Hematopoietic multipotent progenitor cell (in vitro differentiated cells): ENCODE results near the gene CUTA. TPM values are rescaled to one million over a fixed set of nuclear protein-coding genes. Genes with fewer than 3 reads are reported as not detected.

Experiments
- DNase-seq, 3 donors: peaks; one replicate each; pipeline ENCODE4 v3.0.0-alpha.2; 2011 to 2015; ENCODE audit warnings: low read depth in 2 of 3, low spot score in 2 of 3
- total RNA-seq: library from RNA; depleted of rRNA; stranded (reverse); fragments of >200 nt; gene quantifications from one replicate; pipeline ENCODE4 v1.2.3, GENCODE V29; 2012

Gene CUTA
- total RNA-seq, 1 donor: 109 TPM

GRCh38 chr6:33439956-33440648, 22.2 kb upstream of the CUTA start:
- DNase-seq: no peak

GRCh38 chr6:33438978-33439594, 21.2 kb upstream of the CUTA start:
- DNase-seq: no peak

GRCh38 chr6:33437666-33438065, 19.8 kb upstream of the CUTA start:
- DNase-seq: no peak

- DNase-seq: no peak
These were observed 17.1 kb upstream of the CUTA start for GRCh38 chr6:33434961-33435360.

GRCh38 chr6:33433544-33434191, 15.8 kb upstream of the CUTA start:
- DNase-seq: no peak

GRCh38 chr6:33433001-33433543, 15.2 kb upstream of the CUTA start:
- no peak for DNase-seq

GRCh38 chr6:33432546-33432945, 14.6 kb upstream of the CUTA start:
- DNase-seq: no peak

- DNase-seq: peak in 2 of 3 donors; percentile 59 to 74
These were observed 14.1 kb upstream of the CUTA start for GRCh38 chr6:33431880-33432541.

- DNase-seq: peak; percentile 46 to 86 (median 76)
These were observed 13.3 kb upstream of the CUTA start for GRCh38 chr6:33430991-33431879.

GRCh38 chr6:33430334-33430733, 12.4 kb upstream of the CUTA start:
- peak in 2 of 3 donors; percentile 20 to 26 for DNase-seq

- DNase-seq: no peak
These were observed 11.8 kb upstream of the CUTA start for GRCh38 chr6:33429750-33430052.

GRCh38 chr6:33428966-33429749, 11.3 kb upstream of the CUTA start:
- DNase-seq: no peak

GRCh38 chr6:33428224-33428965, 10.5 kb upstream of the CUTA start:
- peak; percentile 41 to 55 (median 55) for DNase-seq

GRCh38 chr6:33427585-33428223, 9.8 kb upstream of the CUTA start:
- peak; percentile 21 to 44 (median 35) for DNase-seq

- peak in 2 of 3 donors; percentile 14 to 29 for DNase-seq
These were observed 8.9 kb upstream of the CUTA start for GRCh38 chr6:33426590-33427511.

GRCh38 chr6:33425668-33426577, 8.0 kb upstream of the CUTA start:
- DNase-seq: peak; percentile 53 to 87 (median 86)
